ENCODE data around the gene AXIN1.

AXIN1 gene

GRCh38 chr16:370979-371514 is 18.5 kb upstream of the AXIN1 start:
- no peak for DNase-seq
- no peak for TF ChIP-seq CTCF (IDR thresholded peaks at IDR 0.05; ENCODE audit: low read depth, low read length)
- peaks cover 82% of the 10 kb centered on the region for H3K36me3 ChIP-seq
- no peaks in the 10 kb centered on the region for H3K9me3 ChIP-seq (ENCODE audit: severe bottlenecking)
- H3K27me3 ChIP-seq (ENCODE audit: insufficient read depth, low read depth, severe bottlenecking) = no peaks in the 10 kb centered on the region
- peak overlapping the region; percentile 36 for H3K4me3 ChIP-seq (ENCODE audit: low read depth, low read length)
- H3K27ac ChIP-seq = peak overlapping the region; percentile 86

- Histone ChIP-seq H3K27me3 (ENCODE audit: insufficient read depth, low read depth, severe bottlenecking) (no peaks in the 10 kb centered on the region), H3K36me3 (peaks cover 77% of the 10 kb centered on the region), H3K27ac (peak within 1 kb of the TSS; percentile 86), H3K9me3 (ENCODE audit: severe bottlenecking) (no peaks in the 10 kb centered on the region), H3K4me3 (ENCODE audit: low read depth, low read length) (peak within 1 kb of the TSS; percentile 36)
- no peak for TF ChIP-seq CTCF (IDR thresholded peaks at IDR 0.05; ENCODE audit: low read depth, low read length)
- peak; percentile 95 for DNase-seq
Measured at GRCh38 chr16:370443-370842, 17.9 kb upstream of the AXIN1 start, which contains the start of gene MRPL28. Gene MRPL28 (minus strand): TSS chr16:370538. CDS start chr16:370218, 320 bp downstream.

GRCh38 chr16:369866-370436 is 17.4 kb upstream of the AXIN1 start:
- no peak overlapping the region for H3K27ac ChIP-seq
- no peak for TF ChIP-seq CTCF (IDR thresholded peaks at IDR 0.05; ENCODE audit: low read depth, low read length)
- H3K9me3 ChIP-seq (ENCODE audit: severe bottlenecking) = no peaks in the 10 kb centered on the region
- peaks cover 77% of the 10 kb centered on the region for H3K36me3 ChIP-seq
- H3K27me3 ChIP-seq (ENCODE audit: insufficient read depth, low read depth, severe bottlenecking) = no peaks in the 10 kb centered on the region
- no peak overlapping the region for H3K4me3 ChIP-seq (ENCODE audit: low read depth, low read length)
- no peak for DNase-seq

- Histone ChIP-seq H3K4me3 (ENCODE audit: low read depth, low read length) (no peak overlapping the region), H3K27ac (no peak overlapping the region)
Measured at GRCh38 chr16:369275-369865, 16.8 kb upstream of the AXIN1 start.

GRCh38 chr16:368388-369158 is 16.1 kb upstream of the AXIN1 start:
- peaks cover 63% of the 10 kb centered on the region for H3K36me3 ChIP-seq
- DNase-seq = no peak
- H3K27ac ChIP-seq = no peak overlapping the region
- H3K4me3 ChIP-seq (ENCODE audit: low read depth, low read length) = no peak overlapping the region
- no peak for TF ChIP-seq CTCF (IDR thresholded peaks at IDR 0.05; ENCODE audit: low read depth, low read length)
- H3K27me3 ChIP-seq (ENCODE audit: insufficient read depth, low read depth, severe bottlenecking) = no peaks in the 10 kb centered on the region
- no peaks in the 10 kb centered on the region for H3K9me3 ChIP-seq (ENCODE audit: severe bottlenecking)

More at GRCh38 chr16:369275-369865, 16.8 kb upstream of the AXIN1 start:
- Histone ChIP-seq H3K9me3 (ENCODE audit: severe bottlenecking) (no peaks in the 10 kb centered on the region), H3K27me3 (ENCODE audit: insufficient read depth, low read depth, severe bottlenecking) (no peaks in the 10 kb centered on the region), H3K36me3 (peaks cover 71% of the 10 kb centered on the region)
- no peak for TF ChIP-seq CTCF (IDR thresholded peaks at IDR 0.05; ENCODE audit: low read depth, low read length)
- no peak for DNase-seq
